Breast epithelium (tissue), 3 donors: ENCODE measurements around the gene SCRN3.

Experiments
- CTCF ChIP-seq, 3 donors: fragments of 450-650 bp; IDR thresholded peaks; one replicate each; pipeline ENCODE4 v1.5.1; 2016 to 2017; ENCODE audit warnings: antibody characterized with exemption in 3 of 3, mild to moderate bottlenecking in 3 of 3, moderate library complexity in 3 of 3
- POLR2A ChIP-seq: fragments of 450-650 bp; IDR thresholded peaks from one replicate; pipeline ENCODE4 v1.6.1; 2016; ENCODE audit warnings: antibody characterized with exemption, mild to moderate bottlenecking, moderate library complexity
- POLR2AphosphoS5 ChIP-seq, 3 donors: sonication (generic); formaldehyde crosslinking; IDR thresholded peaks; one replicate each; pipeline ENCODE4 v1.6.1; 2017; ENCODE audit warnings: antibody characterized with exemption in 3 of 3

- TF ChIP-seq CTCF (IDR thresholded peaks at IDR 0.05), result no peak
- no peak for TF ChIP-seq POLR2A
- TF ChIP-seq POLR2AphosphoS5 (IDR thresholded peaks at IDR 0.05), result no peak
Observed at GRCh38 chr2:174395969-174396630, 570 bp downstream of the SCRN3 start.
